Daoy (cell line): ENCODE data around the gene MCM9. TPM values are rescaled to one million over a fixed set of nuclear protein-coding genes. Genes with fewer than 3 reads are reported as not detected.
"Not testable (repeated sequence)": the region's sequence is repeated elsewhere in the genome, so short reads cannot be mapped to it uniquely, and the experiment has no call there.

Experiments
- DNase-seq: peaks from one replicate; pipeline ENCODE4 v3.0.0-alpha.2; 2015; ENCODE audit warnings: low read depth
- total RNA-seq: library from RNA; depleted of rRNA; stranded (reverse); fragments of >200 nt; shearing (Covaris generic); gene quantifications from 2 replicates; pipeline ENCODE4 v1.2.3, GENCODE V29; 2014

The MCM9 gene
- total RNA-seq, 1 experiment from 2014 or later = 6.9 TPM

DNA sequence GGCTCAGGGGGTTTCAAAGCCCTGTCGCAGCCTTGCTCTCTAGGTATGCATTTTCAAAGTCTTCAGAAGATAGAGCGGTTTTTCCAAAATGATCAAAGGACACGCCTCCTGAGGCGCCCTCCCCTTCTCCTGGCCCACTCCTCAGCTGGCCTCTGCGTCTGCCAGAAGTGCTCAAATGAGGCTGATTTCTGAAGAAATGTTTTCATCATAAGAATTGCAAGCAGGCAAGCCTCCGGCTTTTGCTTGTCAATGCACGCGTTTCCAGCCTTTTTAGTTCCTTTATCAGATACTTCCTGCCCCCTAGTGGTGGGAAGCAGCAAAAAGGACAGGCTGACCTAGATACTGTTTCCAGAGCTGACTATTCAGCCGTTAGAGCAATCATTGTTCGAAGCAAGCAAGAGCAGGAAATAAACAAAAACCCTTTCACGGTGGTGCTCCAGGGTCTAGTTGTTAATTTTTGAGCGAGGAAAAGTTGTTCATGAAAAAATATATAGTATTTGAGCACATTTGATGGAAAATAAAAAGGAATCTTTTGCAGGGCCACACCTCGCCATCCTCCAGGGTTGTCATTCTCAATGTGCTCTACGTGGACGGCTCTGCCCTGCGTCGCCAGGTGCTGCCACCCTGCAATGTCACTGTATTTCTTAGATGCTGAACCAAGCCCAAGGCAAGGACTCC, 134.4 kb downstream of the MCM9 start:
- peak; percentile 73 for DNase-seq

DNA sequence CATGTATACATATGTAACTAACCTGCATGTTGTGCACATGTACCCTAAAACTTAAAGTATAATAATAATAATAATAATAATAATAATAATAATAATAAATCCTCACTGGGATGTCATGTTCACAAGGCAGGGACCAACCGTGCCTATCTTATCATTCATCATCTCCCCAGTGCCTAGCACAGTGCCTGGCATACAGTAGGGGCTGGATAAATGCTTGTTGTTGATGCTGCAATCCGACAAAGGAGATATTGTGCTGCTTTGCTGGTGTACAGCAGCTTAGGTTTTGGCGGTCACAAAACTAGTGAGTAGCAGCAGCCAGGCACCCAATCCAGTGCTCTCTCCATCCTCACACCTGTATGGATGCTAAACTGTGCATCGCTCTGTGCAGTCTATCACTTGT, 135.1 kb downstream of the MCM9 start:
- DNase-seq = no peak

- not testable (repeated sequence) for DNase-seq
Measured at GRCh38 chr6:118796548-118796947, 138.4 kb downstream of the MCM9 start.

- DNase-seq = no peak
Measured at GRCh38 chr6:118791499-118791898, 143.5 kb downstream of the MCM9 start.

- DNase-seq = no peak
Measured at GRCh38 chr6:118789954-118790353, 145.0 kb downstream of the MCM9 start.

- no peak for DNase-seq
Measured at GRCh38 chr6:118789419-118789818, 145.5 kb downstream of the MCM9 start.

GRCh38 chr6:118788702-118789101, 146.3 kb downstream of the MCM9 start:
- DNase-seq = no peak

GRCh38 chr6:118787724-118788423, 147.1 kb downstream of the MCM9 start:
- DNase-seq = no peak

DNA sequence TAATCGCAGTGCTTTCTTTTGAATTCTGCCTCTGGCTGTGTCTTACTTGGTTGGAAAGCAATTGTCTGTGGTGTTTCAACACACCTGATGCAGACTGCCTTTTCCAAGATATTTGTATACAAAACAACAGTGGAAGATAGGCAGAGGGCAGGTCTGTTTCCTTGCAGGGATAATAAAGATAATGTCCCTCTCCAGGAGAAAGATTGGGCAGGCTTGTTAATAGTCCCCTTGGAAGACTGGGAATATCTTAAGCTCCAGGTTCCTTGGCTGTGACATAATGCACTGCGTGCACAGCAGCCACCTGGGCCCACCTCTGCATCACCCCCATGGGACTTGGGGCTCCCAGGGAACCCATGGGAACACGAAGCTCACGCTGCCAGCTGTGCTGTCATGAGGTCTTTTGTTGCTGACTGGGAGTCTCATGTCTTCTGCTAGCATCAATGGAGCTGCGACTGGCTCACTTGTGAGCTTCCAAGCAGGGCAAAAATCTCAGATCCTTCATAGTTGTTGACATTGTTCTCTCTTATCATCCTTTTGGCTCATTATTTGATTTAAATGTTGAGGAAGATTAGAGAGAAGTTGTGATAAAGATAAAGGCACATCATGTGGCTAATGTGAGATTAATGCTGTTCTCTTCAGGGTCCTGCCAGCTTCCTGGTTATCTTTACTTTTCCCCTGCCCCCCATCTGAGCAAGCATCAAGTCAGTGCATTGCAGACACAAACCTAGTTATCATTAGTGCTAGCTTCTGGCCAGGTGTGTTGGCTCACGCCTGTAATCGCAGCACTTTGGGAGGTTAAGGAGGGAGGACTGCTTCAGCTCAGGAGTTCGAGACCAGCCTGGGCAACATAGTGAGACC, 148.1 kb downstream of the MCM9 start:
- no peak for DNase-seq

- no peak for DNase-seq
Measured at GRCh38 chr6:118785601-118786000, 149.4 kb downstream of the MCM9 start.

GRCh38 chr6:118784641-118785164, 150.3 kb downstream of the MCM9 start:
- DNase-seq = no peak

DNA sequence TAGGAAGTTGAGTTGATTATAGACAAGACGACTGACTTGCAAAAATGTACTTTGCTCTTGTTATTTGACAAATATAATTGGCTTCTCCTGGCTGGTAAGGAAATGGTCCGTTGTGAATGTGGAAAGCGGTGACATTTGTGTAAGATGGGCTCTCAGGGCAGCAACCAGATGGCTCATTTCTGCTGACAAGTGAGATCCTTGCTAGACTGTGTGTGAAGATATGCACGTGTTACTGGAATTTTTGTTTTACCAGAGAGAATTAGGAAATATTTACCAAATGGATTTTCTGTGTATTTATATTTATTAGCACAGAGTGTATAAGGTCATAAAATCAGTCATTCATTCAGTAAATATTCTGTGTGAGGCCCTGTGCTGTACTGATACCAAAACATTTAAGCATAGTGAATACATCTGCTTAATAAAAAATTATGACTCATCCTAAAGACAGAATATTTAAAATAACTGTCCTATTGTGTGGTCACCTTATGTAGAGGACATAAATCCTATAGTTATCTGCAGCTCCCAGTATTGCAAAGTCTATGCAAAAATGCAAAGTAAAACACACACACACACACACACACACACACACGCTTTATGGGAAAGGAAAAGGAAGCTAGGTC, 150.9 kb downstream of the MCM9 start:
- no peak for DNase-seq

GRCh38 chr6:118782651-118783050, 152.3 kb downstream of the MCM9 start:
- DNase-seq = no peak

GRCh38 chr6:118781897-118782296, 153.1 kb downstream of the MCM9 start:
- no peak for DNase-seq

DNA sequence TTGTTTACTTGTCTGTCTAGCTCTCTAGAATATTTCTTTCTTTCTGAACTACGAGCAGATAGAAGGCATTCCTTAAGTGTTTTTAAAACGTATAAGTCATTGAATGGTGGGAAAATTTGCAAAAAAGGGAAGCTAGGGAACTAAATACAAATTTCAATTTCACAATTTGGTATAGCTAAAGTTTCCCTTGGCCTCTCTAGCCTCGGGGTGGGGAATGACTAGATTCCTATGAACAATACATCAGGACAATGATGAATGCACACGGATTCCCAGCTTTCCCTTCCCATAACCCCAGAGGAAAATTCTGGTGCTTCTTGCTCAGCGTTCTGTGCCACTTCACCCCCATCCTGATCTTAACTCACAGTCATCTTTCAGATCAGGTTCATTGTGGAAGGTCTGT, 154.3 kb downstream of the MCM9 start:
- no peak for DNase-seq

- DNase-seq = peak; percentile 62
Measured at GRCh38 chr6:118776607-118777549, 158.1 kb downstream of the MCM9 start.

- DNase-seq = no peak
Measured at GRCh38 chr6:118775381-118775780, 159.6 kb downstream of the MCM9 start.

GRCh38 chr6:118774581-118774980, 160.4 kb downstream of the MCM9 start:
- no peak for DNase-seq

DNA sequence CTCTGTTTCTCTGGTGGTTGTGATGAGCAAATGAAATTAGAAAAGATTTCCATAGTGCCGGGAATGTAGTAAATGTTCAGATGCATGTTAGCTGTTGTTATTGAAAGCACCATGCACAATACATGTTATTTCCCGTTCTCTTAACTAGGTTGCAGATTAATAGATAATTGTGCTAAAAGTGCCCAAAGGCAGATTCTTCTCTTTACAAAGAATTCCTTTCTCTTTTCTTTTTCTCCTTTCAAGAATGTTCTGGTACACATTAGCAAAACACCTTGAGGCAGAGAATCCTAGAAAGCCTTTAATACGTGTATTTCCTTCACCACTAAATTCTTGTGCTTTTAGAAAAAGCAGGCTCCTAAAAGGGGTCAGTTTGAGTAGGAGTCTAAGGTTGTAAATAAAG, 162.1 kb downstream of the MCM9 start:
- no peak for DNase-seq

GRCh38 chr6:118771253-118771652, 163.7 kb downstream of the MCM9 start:
- DNase-seq = no peak

- DNase-seq = no peak
Measured at GRCh38 chr6:118770835-118771234, 164.1 kb downstream of the MCM9 start.
